Activated CD4-positive, alpha-beta T cell treated with anti-CD3 and anti-CD28 coated beads, Interleukin-2, amount 10 ng/mL, durations not matched to agents 7 days and 5 days (primary cell): Measurements from ENCODE around the gene ODAD3. TPM values are rescaled to one million over a fixed set of nuclear protein-coding genes. Genes with fewer than 3 reads are reported as not detected.
"Not testable (repeated sequence)": the region's sequence is repeated elsewhere in the genome, so short reads cannot be mapped to it uniquely, and the experiment has no call there.

Source experiments
- CTCF ChIA-PET: fragments of 350-600 bp; sonication (Branson Sonifier 250); formaldehyde crosslinking; loops from one replicate; lab custom pipeline; 2021; ENCODE audit warnings: antibody characterized with exemption; lab: Charles Lee
- POLR2A ChIA-PET: fragments of 350-600 bp; sonication (Branson Sonifier 250); formaldehyde crosslinking; loops from one replicate; lab custom pipeline; 2021; ENCODE audit warnings: antibody characterized with exemption; lab: Charles Lee
- DNase-seq: peaks from one replicate; pipeline ENCODE4 v3.0.0-alpha.2; 2020
- H3K27ac Mint-ChIP-seq: one replicate; pipeline ENCODE4 v1.8.0; 2021; ENCODE audit warnings: mild to moderate bottlenecking, moderate library complexity, mixed read lengths
- H3K27me3 Mint-ChIP-seq: one replicate; pipeline ENCODE4 v1.8.0; 2021; ENCODE audit warnings: mixed read lengths
- H3K36me3 Mint-ChIP-seq: one replicate; pipeline ENCODE4 v1.8.0; 2021; ENCODE audit warnings: low read depth, mixed read lengths
- H3K4me1 Mint-ChIP-seq: one replicate; pipeline ENCODE4 v1.8.0; 2021; ENCODE audit warnings: mixed read lengths
- H3K4me3 Mint-ChIP-seq: one replicate; pipeline ENCODE4 v1.8.0; 2021; ENCODE audit warnings: mild to moderate bottlenecking, moderate library complexity, mixed read lengths
- H3K9me3 Mint-ChIP-seq: one replicate; pipeline ENCODE4 v1.8.0; 2021; ENCODE audit warnings: mixed read lengths
- total RNA-seq, 2 experiments: library from RNA; stranded (reverse); gene quantifications; one replicate each; pipeline ENCODE4 v1.2.3, GENCODE V29; 2021

ODAD3 gene
- total RNA-seq, 2 experiments from 2014 or later, result not detected

DNA sequence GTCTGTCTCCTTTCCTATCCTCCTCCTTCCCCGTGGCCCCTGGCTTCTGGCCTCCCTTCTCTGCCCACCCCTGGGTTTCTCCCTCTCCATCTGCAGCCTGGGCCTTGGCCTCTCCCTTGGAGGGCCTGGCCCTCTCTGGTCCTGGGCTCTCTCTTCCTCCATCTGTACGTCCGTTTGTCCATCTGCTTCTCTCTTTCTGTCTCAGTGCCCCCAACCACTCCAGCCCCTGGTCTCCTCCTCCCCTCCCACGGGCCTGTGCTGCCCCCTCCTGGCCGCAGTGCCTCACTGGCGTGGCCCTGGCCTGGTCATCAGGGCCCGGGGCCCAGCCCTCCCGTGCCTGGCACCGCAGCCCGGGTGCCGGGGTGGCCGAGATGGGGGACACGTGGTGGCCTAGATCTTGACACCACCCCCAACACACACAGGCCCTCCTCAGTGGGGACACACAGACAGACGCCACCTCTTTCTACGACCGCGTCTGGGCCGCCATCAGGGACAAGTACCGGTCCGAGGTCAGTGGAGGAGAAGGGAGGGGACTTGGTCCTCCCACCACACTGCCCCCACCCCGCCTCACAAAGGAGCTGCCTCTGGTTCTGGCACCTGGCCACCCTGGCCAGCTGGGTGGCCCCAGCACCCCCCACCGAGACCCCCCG is 11.9 kb upstream of the ODAD3 start:
- Mint-ChIP-seq H3K27me3 (no peaks in the 10 kb centered on the region), H3K27ac (no peak overlapping the region), H3K4me1 (no peaks in the 10 kb centered on the region), H3K4me3 (no peak overlapping the region), H3K36me3 (peaks cover 12% of the 10 kb centered on the region), H3K9me3 (no peaks in the 10 kb centered on the region)
- DNase-seq, result no peak
- ChIA-PET POLR2A (no interaction called here), CTCF (interaction anchor here (1.1 kb wide), 1 partner anchor 36 kb away, joined by 3 read pairs; no protein-coding TSS in a partner anchor)

DNA sequence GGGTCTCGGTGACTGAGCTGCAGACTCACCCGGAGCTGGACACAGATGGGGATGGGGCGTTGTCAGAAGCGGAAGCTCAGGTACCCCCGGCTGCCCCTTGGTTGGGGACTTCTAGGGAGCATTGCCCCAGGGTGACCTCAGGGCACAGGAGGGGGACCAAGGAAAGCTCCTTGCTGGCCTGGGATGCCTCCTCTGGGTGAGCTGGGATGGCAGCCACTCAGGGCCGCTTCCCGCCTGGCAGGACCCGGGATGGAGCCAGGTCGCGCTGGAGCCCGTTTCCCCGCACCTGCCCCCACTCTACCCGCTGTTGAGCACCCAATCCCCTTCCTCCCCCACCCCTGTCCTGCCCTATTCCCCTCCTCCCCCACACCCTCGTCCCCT is 11.3 kb upstream of the ODAD3 start:
- Mint-ChIP-seq H3K4me3 (no peak overlapping the region), H3K27me3 (no peaks in the 10 kb centered on the region), H3K9me3 (no peaks in the 10 kb centered on the region), H3K27ac (no peak overlapping the region), H3K36me3 (peaks cover 18% of the 10 kb centered on the region), H3K4me1 (no peaks in the 10 kb centered on the region)
- ChIA-PET POLR2A (no interaction called here), CTCF (interaction anchor here (0.9 to 1.3 kb wide), 4 partner anchors 11 to 202 kb away, joined by 3 to 7 read pairs (median 4); partner anchors contain the start of genes ODAD3, PRKCSH and SWSAP1)
- DNase-seq, result no peak

DNA sequence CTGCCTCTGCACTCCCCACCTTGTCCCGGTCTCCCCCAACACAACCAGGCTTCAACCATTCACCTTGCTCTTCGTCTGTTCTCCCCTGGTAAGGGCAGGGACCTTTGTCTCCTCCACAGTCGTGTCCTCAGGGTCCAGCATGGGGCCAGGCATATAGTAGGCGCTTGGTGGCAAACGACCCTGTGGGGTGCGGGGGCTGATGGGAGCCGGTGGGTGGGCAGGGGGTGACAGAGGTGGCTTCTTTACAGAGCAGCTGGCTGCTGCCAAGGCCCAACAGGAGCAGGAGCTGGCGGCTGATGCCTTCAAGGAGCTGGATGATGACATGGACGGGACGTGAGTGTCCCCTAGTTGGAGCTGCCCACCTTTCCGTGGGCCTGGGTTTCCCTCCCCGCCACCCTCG is 10.2 kb upstream of the ODAD3 start:
- no peaks in the 10 kb centered on the region for H3K27me3 Mint-ChIP-seq
- peaks cover 23% of the 10 kb centered on the region for H3K36me3 Mint-ChIP-seq
- POLR2A ChIA-PET, result no interaction called here
- CTCF ChIA-PET, result interaction anchor here (0.6 to 1.3 kb wide), 4 partner anchors 10 to 282 kb away, joined by 3 to 7 read pairs (median 4); partner anchors contain the start of genes ODAD3, PRKCSH and SWSAP1
- H3K27ac Mint-ChIP-seq, result no peak overlapping the region
- H3K9me3 Mint-ChIP-seq, result no peaks in the 10 kb centered on the region
- H3K4me3 Mint-ChIP-seq, result no peak overlapping the region
- DNase-seq, result no peak
- H3K4me1 Mint-ChIP-seq, result peaks cover 5% of the 10 kb centered on the region

DNA sequence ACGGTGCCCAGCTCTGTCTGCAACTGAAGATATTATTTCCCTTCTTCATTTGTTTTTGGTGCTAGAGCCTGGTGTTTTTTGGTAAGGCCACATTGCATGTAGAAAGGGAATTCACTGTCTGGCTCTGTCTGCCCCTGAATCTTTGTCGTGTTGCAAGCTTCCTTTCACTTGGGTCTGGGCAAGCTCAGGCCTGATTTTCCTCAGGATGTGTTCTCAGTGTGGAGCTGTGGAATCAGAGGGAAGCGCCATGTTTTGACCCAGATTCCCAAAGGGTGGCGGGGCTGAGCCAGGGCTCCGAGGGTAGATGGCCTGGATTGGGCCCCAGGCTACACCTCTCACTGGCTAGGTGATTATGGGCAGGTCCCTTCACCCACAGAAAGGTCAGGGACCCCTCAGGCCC is 9.1 kb upstream of the ODAD3 start:
- H3K27ac Mint-ChIP-seq, result no peak overlapping the region
- CTCF ChIA-PET, result interaction anchor here (1.1 to 2.0 kb wide), 3 partner anchors 9 to 39 kb away, joined by 3 to 8 read pairs (median 7); partner anchors contain the start of genes ODAD3 and PRKCSH
- POLR2A ChIA-PET, result no interaction called here

DNA sequence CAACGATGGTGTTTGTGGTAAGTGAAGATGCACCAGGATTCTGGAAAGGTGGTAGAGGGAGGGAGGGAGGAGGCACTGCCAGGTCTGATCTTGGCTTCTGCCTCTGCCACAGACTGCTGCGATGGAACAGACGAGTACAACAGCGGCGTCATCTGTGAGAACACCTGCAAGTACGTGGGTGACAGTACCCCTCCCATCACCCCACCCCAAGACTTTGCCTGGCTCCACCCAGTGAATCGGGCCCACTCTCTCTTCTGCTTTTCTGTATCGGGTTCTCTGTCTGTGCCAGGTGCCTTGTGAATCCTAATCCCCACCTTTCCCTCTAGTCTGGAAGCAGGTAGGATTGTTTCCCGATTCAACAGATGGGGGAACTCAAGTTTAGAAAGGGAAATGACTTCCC is 3.0 kb upstream of the ODAD3 start:
- Mint-ChIP-seq H3K27ac (peak overlapping the region; percentile 65), H3K36me3 (peaks cover 38% of the 10 kb centered on the region), H3K4me3 (peak overlapping the region; percentile 49), H3K9me3 (no peaks in the 10 kb centered on the region), H3K4me1 (peaks cover 32% of the 10 kb centered on the region), H3K27me3 (no peaks in the 10 kb centered on the region)
- CTCF ChIA-PET, result interaction anchor here (0.6 kb wide), 1 partner anchor 148 kb away, joined by 3 read pairs; no protein-coding TSS in a partner anchor
- DNase-seq, result no peak
- POLR2A ChIA-PET, result no interaction called here

More for the DNA sequence above, 9.1 kb upstream of the ODAD3 start:
- Mint-ChIP-seq H3K9me3 (no peaks in the 10 kb centered on the region), H3K27me3 (no peaks in the 10 kb centered on the region), H3K4me1 (peaks cover 5% of the 10 kb centered on the region), H3K4me3 (no peak overlapping the region), H3K36me3 (peaks cover 24% of the 10 kb centered on the region)
- DNase-seq, result no peak

DNA sequence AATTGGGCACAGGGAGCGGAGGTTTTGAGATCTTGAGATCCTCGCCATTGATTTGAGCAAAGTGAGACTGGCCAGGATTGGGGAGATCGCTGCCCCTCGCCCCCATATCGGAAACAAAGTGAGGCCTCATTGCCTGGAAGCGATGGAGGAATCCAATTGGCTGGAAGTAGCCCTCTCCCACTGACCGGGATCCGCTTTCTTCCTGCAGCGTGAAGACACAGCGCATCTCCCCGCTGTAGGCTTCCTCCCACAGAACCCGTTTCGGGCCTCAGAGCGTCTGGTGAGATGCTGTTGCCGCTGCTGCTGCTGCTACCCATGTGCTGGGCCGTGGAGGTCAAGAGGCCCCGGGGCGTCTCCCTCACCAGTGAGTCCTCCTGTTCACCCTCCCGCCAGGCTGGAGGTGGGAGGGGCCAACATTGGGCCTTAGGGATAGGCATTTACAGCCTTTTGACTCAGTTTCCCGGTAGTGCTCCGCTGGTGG is 952 bp upstream of the ODAD3 start:
- Mint-ChIP-seq H3K4me1 (peaks cover 29% of the 10 kb centered on the region), H3K36me3 (peaks cover 22% of the 10 kb centered on the region), H3K27ac (peak overlapping the region; percentile 96), H3K9me3 (no peaks in the 10 kb centered on the region), H3K27me3 (no peaks in the 10 kb centered on the region), H3K4me3 (peak overlapping the region; percentile 98)
- peak; percentile 20 for DNase-seq
- ChIA-PET POLR2A (no interaction called here), CTCF (interaction anchor here (0.6 to 2.1 kb wide), 26 partner anchors 8 to 1891 kb away, joined by 3 to 26 read pairs (median 4); partner anchors contain the start of genes ELAVL3, EPOR, RAB3D and RGL3)

DNA sequence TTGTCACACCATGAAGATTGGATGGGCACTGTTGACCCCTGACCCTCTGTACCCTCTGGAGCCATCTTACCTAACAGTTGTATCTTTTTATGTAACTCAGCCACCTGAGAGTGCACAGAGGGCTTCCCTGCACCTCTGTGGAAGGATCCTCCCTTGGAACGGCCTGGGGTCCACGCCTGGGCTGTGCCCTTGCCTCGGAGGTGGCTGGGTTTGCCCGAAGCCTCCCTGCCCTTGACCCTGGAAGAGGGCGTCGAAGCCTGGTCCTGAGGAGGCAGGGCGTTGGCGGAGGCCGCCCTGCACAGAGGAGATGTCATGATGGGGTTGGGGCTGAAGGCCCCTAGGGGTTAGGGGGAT is 241 bp downstream of the ODAD3 start:
- Mint-ChIP-seq H3K4me1 (peaks cover 27% of the 10 kb centered on the region), H3K9me3 (no peaks in the 10 kb centered on the region), H3K4me3 (peak overlapping the region; percentile 98), H3K36me3 (peaks cover 20% of the 10 kb centered on the region), H3K27ac (peak overlapping the region; percentile 96), H3K27me3 (peaks cover 2% of the 10 kb centered on the region)
- DNase-seq, result no peak
- POLR2A ChIA-PET, result interaction anchor here (1.0 kb wide), 2 partner anchors 12 to 53 kb away, joined by 3 to 7 read pairs; no protein-coding TSS in a partner anchor
- CTCF ChIA-PET, result interaction anchor here (0.6 to 2.1 kb wide), 24 partner anchors 8 to 275 kb away, joined by 3 to 26 read pairs (median 4); partner anchors contain the start of genes CCDC159, EPOR, RGL3 and TMEM205

DNA sequence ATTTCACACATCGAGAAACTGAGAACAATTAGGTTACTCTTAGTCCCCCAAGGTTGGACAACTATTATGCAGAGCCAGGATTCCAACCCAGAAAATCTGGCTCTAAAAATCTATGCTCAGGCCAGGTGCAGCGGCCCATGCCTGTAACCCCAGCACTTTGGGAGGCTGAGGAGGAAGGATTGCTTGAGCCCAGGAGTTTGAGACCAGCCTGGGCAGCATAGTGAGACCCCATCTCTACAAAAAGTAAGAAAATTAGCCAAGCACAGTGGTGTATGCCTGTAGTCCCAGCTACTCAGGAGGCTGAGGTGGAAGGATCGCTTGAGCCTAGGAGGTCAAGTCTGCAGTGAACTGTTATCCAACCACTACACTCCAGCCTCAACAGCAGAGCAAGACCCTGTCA is 1.4 kb downstream of the ODAD3 start:
- H3K4me3 Mint-ChIP-seq, DNase-seq, H3K9me3 Mint-ChIP-seq, H3K27ac Mint-ChIP-seq, POLR2A ChIA-PET, H3K27me3 Mint-ChIP-seq, CTCF ChIA-PET: not testable (repeated sequence)
- Mint-ChIP-seq H3K4me1 (peaks cover 27% of the 10 kb centered on the region), H3K36me3 (peaks cover 17% of the 10 kb centered on the region)

DNA sequence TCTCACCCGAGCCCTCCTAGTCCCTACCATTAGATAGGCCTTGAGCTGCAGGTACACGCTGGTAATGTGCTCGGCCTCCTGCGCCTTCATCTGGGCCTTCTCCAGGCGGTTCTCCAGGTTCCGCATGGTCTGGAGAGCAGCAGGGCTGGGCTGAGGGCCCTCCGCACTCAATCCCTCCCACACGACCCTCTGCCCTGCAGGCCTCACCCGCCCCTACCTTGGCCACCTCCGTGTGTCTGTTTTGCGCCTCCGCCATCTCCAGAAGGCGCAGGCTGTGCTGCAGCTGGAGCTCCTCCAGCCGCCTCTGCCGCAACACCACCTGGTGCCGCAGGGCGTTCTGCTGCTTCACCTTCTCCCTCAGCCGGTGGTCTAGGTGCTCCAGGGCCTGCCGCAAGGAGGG is 8.3 kb downstream of the ODAD3 start:
- H3K27me3 Mint-ChIP-seq, result peaks cover 24% of the 10 kb centered on the region
- CTCF ChIA-PET, result interaction anchor here (1.4 kb wide), 1 partner anchor 8 kb away, joined by 7 read pairs; the partner anchor contains the start of genes ODAD3 and PRKCSH
- H3K4me3 Mint-ChIP-seq, result no peak overlapping the region
- H3K4me1 Mint-ChIP-seq, result peaks cover 19% of the 10 kb centered on the region
- DNase-seq, result no peak
- POLR2A ChIA-PET, result no interaction called here
- no peaks in the 10 kb centered on the region for H3K36me3 Mint-ChIP-seq
- no peak overlapping the region for H3K27ac Mint-ChIP-seq
- peaks cover 2% of the 10 kb centered on the region for H3K9me3 Mint-ChIP-seq

DNA sequence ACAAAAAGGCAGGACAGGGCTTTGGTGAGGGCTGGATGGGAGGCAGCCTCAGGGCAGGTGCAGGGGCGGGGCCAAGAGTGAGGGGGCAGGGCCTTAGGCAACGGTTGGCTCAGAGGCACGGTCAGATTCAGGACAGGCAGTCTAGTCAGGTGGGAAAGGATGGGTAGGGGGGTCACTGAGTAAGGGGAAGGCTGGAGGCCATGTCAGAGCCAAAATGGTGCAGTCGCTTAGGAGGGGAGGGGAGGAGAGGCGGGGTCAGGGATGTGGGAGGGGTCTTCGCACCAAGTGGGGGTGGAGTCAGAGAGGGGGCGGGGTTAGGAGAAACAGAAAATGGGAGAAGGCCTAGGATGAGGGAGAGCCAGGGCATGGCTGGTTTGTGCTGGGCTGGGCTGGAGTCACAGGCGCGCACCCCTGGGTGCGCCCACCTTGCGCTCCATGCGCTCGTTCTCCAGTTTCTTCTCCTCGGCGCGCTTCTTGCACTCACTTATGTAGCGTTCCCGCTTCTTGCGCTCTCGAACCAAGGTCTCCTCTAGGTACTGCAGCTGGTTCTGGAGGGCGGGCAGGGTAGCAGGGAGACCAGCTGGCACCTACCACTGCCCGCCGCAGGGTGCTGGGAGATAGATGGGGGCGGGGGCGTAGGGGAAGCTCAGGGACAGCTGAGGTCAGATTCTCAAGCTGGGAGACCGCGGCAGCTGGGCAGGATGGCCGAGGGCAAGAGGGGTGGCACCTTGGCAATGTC is 9.0 kb downstream of the ODAD3 start:
- Mint-ChIP-seq H3K9me3 (peaks cover 2% of the 10 kb centered on the region), H3K4me3 (no peak overlapping the region), H3K4me1 (peaks cover 26% of the 10 kb centered on the region), H3K36me3 (no peaks in the 10 kb centered on the region), H3K27ac (no peak overlapping the region), H3K27me3 (peaks cover 32% of the 10 kb centered on the region)
- ChIA-PET CTCF (interaction anchor here (1.4 kb wide), 1 partner anchor 9 kb away, joined by 7 read pairs; the partner anchor contains the start of genes ODAD3 and PRKCSH), POLR2A (no interaction called here)
- DNase-seq, result no peak

DNA sequence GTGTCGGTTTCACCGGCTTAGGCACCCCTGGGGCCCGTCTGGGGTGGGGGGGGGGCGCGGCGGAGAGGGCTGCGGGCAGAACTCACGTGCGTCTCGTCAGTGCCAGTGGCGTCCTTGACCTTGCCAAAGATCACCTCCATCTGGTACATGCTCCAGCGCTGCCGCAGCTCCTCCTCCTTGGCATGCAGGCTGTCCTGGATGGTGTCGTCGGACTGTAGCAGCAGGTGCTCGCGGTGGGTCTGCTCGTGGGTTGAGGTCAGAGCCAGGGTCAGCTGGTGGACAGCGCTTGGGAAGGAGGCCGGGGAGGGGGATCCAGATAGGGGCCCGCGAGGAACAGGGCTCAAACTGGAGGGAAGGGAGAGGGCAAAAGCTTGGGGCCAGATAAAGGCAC is 11.1 kb downstream of the ODAD3 start:
- DNase-seq, result no peak
- POLR2A ChIA-PET, result no interaction called here
- peaks cover 2% of the 10 kb centered on the region for H3K9me3 Mint-ChIP-seq
- H3K27me3 Mint-ChIP-seq, result peaks cover 44% of the 10 kb centered on the region
- H3K36me3 Mint-ChIP-seq, result no peaks in the 10 kb centered on the region
- peaks cover 34% of the 10 kb centered on the region for H3K4me1 Mint-ChIP-seq
- no peak overlapping the region for H3K27ac Mint-ChIP-seq
- no peak overlapping the region for H3K4me3 Mint-ChIP-seq
- CTCF ChIA-PET, result interaction anchor here (0.6 to 3.7 kb wide), 5 partner anchors 11 to 157 kb away, joined by 3 to 18 read pairs (median 6); partner anchors contain the start of genes ODAD3 and PRKCSH

DNA sequence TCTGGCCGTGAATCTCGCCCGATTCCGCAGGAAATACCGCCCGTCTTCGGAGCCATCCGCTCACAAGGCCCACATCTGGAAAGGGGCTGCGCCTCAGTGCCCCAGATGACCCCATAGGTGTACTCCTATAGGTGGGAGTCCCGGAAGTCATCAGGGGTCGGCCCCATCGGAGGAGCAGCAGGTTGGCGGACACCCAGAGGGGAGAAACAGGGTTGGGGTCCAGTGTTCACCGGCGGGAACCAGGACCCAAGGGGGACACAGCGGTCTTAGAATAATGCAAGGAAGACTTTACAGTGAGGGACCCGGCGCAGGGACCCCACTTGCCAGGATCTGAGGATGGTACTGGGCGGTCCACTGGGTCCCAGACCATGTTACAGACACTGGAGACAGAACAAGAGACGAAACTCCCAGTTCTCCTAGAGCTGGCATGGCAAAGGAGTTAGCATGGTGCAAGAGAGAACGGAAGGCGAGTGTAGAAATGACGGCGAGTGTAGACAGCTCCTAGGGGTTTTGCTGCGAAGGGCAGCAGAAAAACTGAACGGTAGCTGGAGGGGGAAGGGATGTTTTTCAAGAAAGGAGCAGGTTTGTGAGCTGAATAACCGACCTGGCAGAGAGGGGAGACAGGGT is 11.6 kb downstream of the ODAD3 start:
- Mint-ChIP-seq H3K9me3 (peaks cover 2% of the 10 kb centered on the region), H3K27ac (no peak overlapping the region), H3K4me3 (no peak overlapping the region), H3K36me3 (no peaks in the 10 kb centered on the region), H3K27me3 (peaks cover 50% of the 10 kb centered on the region), H3K4me1 (peaks cover 34% of the 10 kb centered on the region)
- POLR2A ChIA-PET, result interaction anchor here (0.6 kb wide), 1 partner anchor 153 kb away, joined by 3 read pairs; no protein-coding TSS in a partner anchor
- DNase-seq, result no peak
- CTCF ChIA-PET, result interaction anchor here (0.6 to 3.7 kb wide), 7 partner anchors 12 to 158 kb away, joined by 3 to 18 read pairs (median 3); partner anchors contain the start of genes ODAD3 and PRKCSH
